Gastroesophageal sphincter (tissue), 4 donors: ENCODE data around the gene ACOT2. TPM values are rescaled to one million over a fixed set of nuclear protein-coding genes. Genes with fewer than 3 reads are reported as not detected.

Experiments used
- ATAC-seq: fragments of 150-250 bp; one replicate; pipeline ENCODE4 v1.9.1; 2016; ENCODE audit warnings: mild to moderate bottlenecking, moderate library complexity
- H3K27ac ChIP-seq, 4 donors: fragments of 200-600 bp; sonication (generic) in 3 of 4; 1 replicate in 3 of 4; 2 replicates in 1 of 4; pipeline ENCODE4 v1.5.1; 2016 to 2019
- H3K27me3 ChIP-seq: fragments of 200-600 bp; sonication (generic); one replicate; pipeline ENCODE4 v1.5.1; 2019
- H3K36me3 ChIP-seq, 2 donors: fragments of 200-600 bp; sonication (generic); one replicate each; pipeline ENCODE4 v1.5.1; 2019; ENCODE audit warnings: control low read depth in 1 of 2
- H3K4me1 ChIP-seq, 3 donors: fragments of 200-600 bp; sonication (generic); 1 replicate in 2 of 3; 2 replicates in 1 of 3; pipeline ENCODE4 v1.5.1; 2016 to 2019; ENCODE audit warnings: control low read depth in 2 of 3
- H3K4me3 ChIP-seq, 2 donors: fragments of 200-600 bp; sonication (generic); one replicate each; pipeline ENCODE4 v1.5.1; 2019; ENCODE audit warnings: mild to moderate bottlenecking in 1 of 2, moderate library complexity in 1 of 2
- H3K9me3 ChIP-seq, 3 donors: fragments of 200-600 bp; sonication (generic); one replicate each; pipeline ENCODE4 v1.5.1; 2017 to 2019; ENCODE audit warnings: control low read depth in 2 of 3
- CTCF ChIP-seq, 4 experiments: fragments of 200-600 bp in 2 of 4; fragments of 450-650 bp in 2 of 4; sonication (generic) in 1 of 4; IDR thresholded peaks; one replicate each; pipeline ENCODE4 v1.5.1; 2017 to 2019; ENCODE audit warnings: antibody characterized with exemption in 4 of 4, mild to moderate bottlenecking in 2 of 4, moderate library complexity in 2 of 4
- EP300 ChIP-seq: sonication (generic); formaldehyde crosslinking; IDR thresholded peaks from one replicate; pipeline ENCODE4 v1.6.1; 2017; ENCODE audit warnings: antibody characterized with exemption, mild to moderate bottlenecking
- POLR2A ChIP-seq, 2 donors: fragments of 450-650 bp; IDR thresholded peaks; one replicate each; pipeline ENCODE4 v1.6.1; 2017; ENCODE audit warnings: antibody characterized with exemption in 2 of 2, mild to moderate bottlenecking in 2 of 2, moderate library complexity in 1 of 2
- POLR2AphosphoS5 ChIP-seq: sonication (generic); formaldehyde crosslinking; IDR thresholded peaks from one replicate; pipeline ENCODE4 v1.6.1; 2017; ENCODE audit warnings: antibody characterized with exemption
- WGBS, 2 donors: methylation state at CpG; one replicate each; pipeline ENCODE4 v1.1.5; 2018; ENCODE audit warnings: low coverage in 1 of 2; 5-methylcytosine and 5-hydroxymethylcytosine counted together
- total RNA-seq, 4 donors: library from RNA; depleted of rRNA; stranded (reverse); fragments of >200 nt; gene quantifications; one replicate each; pipeline ENCODE4 v1.1.0, GENCODE V29; 2016

The ACOT2 gene
- total RNA-seq, 4 donors from 2014 or later, result 37.6 to 156 (median 107) TPM

GRCh38 chr14:73591690-73592449 lies 22.9 kb downstream of the ACOT2 start, which contains the start of gene ACOT4:
ACOT4 (plus strand) TSS chr14:73591873; CDS start chr14:73591960, 87 bp downstream.
- ATAC-seq, result peak; percentile 72
- WGBS, 2 donors, result no CpG with 5 or more reads among the region's 89 CpGs
- no peak for TF ChIP-seq EP300
- peak in 2 of 4 experiments; percentile 6 to 26 for TF ChIP-seq CTCF (IDR thresholded peaks at IDR 0.05)
- Histone ChIP-seq H3K27me3 (no peaks in the 10 kb centered on the region), H3K4me3 (peak within 1 kb of the TSS; percentile 32 to 57), H3K9me3 (no peaks in the 10 kb centered on the region), H3K36me3 (peaks cover 0 to 5% of the 10 kb centered on the region in 2 donors), H3K27ac (peak within 1 kb of the TSS in 2 of 4 donors; percentile 27 to 47), H3K4me1 (peaks cover 0 to 11% (median 0%) of the 10 kb centered on the region in 3 donors)

GRCh38 chr14:73594491-73594890 lies 25.5 kb downstream of the ACOT2 start:
- peaks cover 0 to 11% (median 0%) of the 10 kb centered on the region in 3 donors for H3K4me1 ChIP-seq
- no peak overlapping the region for H3K4me3 ChIP-seq
- ATAC-seq, result no peak
- H3K9me3 ChIP-seq, result no peaks in the 10 kb centered on the region
- H3K36me3 ChIP-seq, result peaks cover 0 to 5% of the 10 kb centered on the region in 2 donors
- H3K27me3 ChIP-seq, result no peaks in the 10 kb centered on the region
- 92% methylated on average over 9 of the region's 9 CpGs; no CpG with 5 or more reads in 1 of the 2 donors for WGBS, 2 donors
- TF ChIP-seq EP300, result no peak
- TF ChIP-seq CTCF (IDR thresholded peaks at IDR 0.05), result no peak
- no peak for TF ChIP-seq POLR2AphosphoS5
- no peak for TF ChIP-seq POLR2A (IDR thresholded peaks at IDR 0.05)
- no peak overlapping the region for H3K27ac ChIP-seq

GRCh38 chr14:73599499-73599898 lies 30.5 kb downstream of the ACOT2 start:
- Histone ChIP-seq H3K27ac (no peak overlapping the region), H3K36me3 (peaks cover 0 to 5% of the 10 kb centered on the region in 2 donors), H3K4me3 (no peak overlapping the region), H3K4me1 (no peaks in the 10 kb centered on the region), H3K9me3 (no peaks in the 10 kb centered on the region), H3K27me3 (no peaks in the 10 kb centered on the region)
- ATAC-seq, result no peak
- TF ChIP-seq POLR2A (IDR thresholded peaks at IDR 0.05) (no peak), EP300 (no peak), POLR2AphosphoS5 (no peak), CTCF (IDR thresholded peaks at IDR 0.05) (no peak)

DNA sequence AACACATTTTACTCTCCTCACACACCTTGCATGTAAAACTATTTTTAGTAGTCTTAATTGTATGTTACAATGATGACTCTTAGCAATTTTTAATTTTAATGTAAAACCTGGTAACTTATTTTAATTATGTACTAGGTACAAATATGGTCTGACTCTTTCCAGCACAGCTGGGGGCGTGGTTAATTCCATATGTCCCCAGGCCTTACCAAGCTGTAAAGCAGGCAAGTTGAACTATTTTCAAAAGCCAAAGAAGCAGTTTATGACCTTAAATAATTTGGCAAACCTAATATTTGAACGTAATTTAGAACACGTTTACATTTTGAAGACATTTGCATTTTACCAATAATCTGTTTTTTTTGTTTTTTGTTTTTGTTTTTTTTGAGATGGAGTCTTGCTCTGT lies 34.0 kb downstream of the ACOT2 start:
- Histone ChIP-seq H3K36me3 (no peaks in the 10 kb centered on the region), H3K4me1 (no peaks in the 10 kb centered on the region), H3K9me3 (no peaks in the 10 kb centered on the region), H3K4me3 (no peak overlapping the region), H3K27ac (no peak overlapping the region), H3K27me3 (no peaks in the 10 kb centered on the region)
- 78 to 79% methylated on average over 3 of the region's 3 CpGs for whole genome bisulfite sequencing, 2 donors
- ATAC-seq, result no peak
- TF ChIP-seq CTCF (IDR thresholded peaks at IDR 0.05) (no peak), POLR2AphosphoS5 (no peak), EP300 (no peak)

DNA sequence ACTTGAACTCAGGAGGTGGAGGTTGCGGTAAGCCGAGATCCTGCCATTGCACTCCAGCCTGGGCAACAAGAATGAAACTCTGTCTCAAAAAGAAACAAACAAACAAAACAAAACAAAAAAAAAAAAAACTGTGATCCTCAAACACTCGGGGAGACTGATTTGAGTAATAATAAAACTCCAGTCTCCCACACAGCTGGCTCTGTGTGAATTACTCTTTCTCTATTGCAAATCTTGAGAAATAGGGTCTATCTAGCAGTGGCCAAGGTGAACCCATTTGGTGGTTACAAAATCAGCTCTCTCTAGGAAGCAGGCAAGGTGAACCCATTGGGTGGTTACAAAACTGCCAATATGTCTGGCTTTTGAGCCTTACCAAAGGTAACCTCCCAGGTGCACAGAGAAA lies 37.3 kb downstream of the ACOT2 start:
- Histone ChIP-seq H3K4me3 (no peak overlapping the region), H3K27ac (no peak overlapping the region), H3K4me1 (no peaks in the 10 kb centered on the region), H3K36me3 (no peaks in the 10 kb centered on the region), H3K9me3 (no peaks in the 10 kb centered on the region), H3K27me3 (no peaks in the 10 kb centered on the region)
- TF ChIP-seq CTCF (IDR thresholded peaks at IDR 0.05), result no peak
- TF ChIP-seq POLR2AphosphoS5, result no peak
- no peak for TF ChIP-seq EP300
- TF ChIP-seq POLR2A (IDR thresholded peaks at IDR 0.05), result no peak
- ATAC-seq, result no peak
- 100% methylated on average over 1 to 2 of the region's 3 CpGs for WGBS, 2 donors
